Measurements from ENCODE around the gene TXN2. TPM values are rescaled to one million over a fixed set of nuclear protein-coding genes. Genes with fewer than 3 reads are reported as not detected.
"Not testable (repeated sequence)": the region's sequence is repeated elsewhere in the genome, so short reads cannot be mapped to it uniquely, and the experiment has no call there.

TXN2 gene, protein sequence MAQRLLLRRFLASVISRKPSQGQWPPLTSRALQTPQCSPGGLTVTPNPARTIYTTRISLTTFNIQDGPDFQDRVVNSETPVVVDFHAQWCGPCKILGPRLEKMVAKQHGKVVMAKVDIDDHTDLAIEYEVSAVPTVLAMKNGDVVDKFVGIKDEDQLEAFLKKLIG
- total RNA-seq (2014; rRNA removed): 34.4 and 38.9 TPM in 2 replicates
- 129 TPM for polyA plus RNA-seq (2012)

DNA sequence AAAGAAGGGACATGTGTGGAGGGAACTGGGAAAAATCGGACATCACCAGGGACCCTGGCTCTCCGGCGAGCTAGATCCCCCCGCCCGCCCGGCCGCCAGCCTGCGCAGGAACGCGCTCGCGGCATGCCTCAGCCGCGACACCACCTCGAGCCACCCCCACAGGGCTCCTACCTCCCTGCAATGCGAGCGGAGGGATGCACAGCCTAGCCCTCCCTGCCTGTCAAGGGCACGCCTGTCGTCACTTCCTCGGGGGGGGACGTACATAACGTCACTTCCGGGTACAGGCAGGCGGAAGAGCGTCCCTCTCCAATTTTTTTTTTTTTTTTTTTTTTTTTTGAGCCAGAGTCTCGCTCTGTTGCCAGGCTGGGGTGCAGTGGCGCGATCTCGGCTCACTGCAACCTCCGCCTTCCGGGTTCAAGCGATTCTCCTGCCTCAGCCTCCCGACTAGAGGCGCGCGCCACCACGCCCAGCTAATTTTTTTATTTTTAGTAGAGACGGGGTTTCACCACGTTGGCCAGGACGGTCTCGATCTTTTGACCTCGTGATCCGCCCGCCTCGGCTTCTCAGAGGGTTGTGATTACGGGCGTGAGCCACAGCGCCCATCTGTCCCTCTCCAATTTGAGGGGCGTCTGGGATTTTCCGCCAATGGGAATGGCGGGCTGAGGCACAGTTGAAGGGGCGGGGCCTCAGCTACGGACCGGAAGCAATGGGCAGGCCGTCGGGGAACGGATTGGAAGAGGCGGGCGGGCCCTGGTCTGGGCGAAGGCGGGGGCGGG, at the start of gene TXN2:
TSS of gene TXN2 (minus strand) at position 248 of the 776 bp plus-strand sequence. CDS start 803 bp downstream, outside the sequence.
- DNase-seq (ENCODE audit: low read depth): peak; percentile 94

DNA sequence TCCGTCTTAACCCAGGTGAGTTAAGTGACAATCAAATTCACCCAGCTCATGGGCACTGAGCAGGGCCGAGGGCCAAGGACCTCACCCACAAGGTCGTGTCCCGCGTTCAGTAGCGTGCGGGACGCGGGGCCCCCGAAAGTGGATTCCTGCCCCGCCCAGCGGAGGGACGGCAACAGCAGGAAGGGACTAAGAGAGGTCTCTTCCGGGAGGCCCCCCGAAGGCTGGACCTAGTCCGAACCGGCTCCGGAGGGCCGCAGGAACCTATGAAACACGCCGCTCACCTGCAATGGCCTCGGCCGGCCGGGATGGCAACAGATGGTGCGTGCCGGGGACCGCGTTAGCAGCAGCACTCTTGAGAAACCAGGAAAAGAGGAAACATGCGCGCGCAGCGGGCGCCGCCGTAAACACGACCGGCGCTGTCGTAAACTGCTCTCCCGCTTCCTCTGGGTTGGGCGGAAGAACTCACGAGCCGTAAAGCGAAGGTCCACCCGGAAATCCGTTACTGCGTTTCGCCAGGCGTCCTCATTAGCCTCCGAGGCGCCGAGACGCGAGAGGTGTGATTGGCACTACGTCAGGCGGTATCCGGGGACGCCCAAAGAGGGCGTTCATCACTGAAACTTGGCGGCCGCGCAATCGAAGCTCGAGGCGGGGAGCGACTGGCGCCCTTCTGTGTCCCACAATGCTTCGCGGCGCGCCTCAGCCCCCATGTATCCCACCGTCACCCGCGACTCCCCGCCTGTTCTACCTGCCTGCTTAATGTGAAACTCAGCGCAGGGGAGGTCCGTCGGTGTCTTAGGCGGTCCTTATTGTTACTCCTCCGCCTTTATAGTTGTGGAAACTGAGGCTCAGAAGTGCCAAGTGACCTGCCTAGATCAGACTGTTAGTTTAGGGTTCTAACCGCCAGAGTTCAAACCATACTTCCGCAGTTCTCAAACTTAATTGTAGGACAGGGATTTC, 47.6 kb upstream of the TXN2 start, which contains the start of gene EIF3D:
TSS of gene EIF3D (minus strand) at position 372 of the 957 bp plus-strand sequence. CDS start 3,045 bp downstream, outside the sequence.
- DNase-seq (ENCODE audit: low read depth): peak; percentile 100

DNA sequence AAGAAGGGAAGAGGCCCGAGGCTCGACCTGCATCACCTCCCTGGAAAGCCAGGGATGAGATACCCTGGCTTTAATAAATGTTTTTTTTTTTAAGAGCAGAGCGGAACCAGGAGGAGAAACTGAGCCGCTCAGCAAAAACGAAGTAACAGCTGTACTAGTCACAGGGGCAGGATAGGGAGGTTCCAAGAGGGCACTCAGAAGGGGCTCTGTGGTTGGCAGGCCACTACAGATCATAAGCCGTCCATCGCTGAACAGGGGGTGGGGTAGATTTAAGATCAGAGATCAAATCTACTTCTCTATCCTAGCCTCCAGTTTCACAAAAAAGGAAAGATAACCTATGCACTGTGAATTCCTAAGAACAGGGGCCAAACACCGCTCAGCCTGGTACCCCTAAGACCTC, 46.9 kb upstream of the TXN2 start:
- peak; percentile 48 for DNase-seq (ENCODE audit: low read depth)

DNA sequence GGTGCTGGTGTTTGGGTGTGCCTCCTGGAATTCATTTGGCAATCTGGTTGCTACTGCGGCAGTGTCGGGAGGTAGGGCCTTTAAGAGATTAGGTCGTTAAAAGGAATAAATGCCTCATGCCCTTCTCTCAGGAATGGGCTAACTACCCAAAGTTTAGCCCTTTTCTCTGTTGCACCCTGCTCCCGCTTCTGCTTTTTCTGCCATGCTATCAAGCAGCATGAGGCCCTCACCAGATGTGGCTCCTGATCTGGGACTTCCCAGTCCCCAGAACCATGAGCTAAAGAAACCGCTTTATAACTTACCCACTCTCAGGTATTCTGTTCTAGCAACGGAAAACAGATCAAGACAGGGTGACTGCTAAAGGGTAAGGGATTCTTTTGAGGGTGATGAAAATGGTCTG, 41.2 kb upstream of the TXN2 start:
- no peak for DNase-seq (ENCODE audit: low read depth)

DNA sequence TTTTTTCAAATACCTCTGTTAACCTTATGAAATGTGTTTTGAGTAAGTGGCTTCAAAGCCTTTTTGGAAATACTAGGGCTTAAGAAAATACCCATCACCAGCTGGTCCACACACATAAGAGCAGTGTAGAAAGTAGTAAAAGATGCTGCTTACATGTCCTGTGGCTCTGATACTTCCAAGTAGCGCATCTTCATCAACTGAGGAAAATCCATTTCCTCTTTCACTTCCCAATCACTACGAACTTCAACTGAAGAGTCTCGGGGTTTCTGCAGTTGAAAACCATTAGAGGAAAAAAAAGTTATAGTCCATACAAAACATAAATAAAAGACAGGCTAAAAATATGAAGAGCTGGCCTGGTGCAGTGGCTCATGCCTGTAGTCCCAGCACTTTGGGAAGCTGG, 39.0 kb upstream of the TXN2 start:
- no peak for DNase-seq (ENCODE audit: low read depth)

DNA sequence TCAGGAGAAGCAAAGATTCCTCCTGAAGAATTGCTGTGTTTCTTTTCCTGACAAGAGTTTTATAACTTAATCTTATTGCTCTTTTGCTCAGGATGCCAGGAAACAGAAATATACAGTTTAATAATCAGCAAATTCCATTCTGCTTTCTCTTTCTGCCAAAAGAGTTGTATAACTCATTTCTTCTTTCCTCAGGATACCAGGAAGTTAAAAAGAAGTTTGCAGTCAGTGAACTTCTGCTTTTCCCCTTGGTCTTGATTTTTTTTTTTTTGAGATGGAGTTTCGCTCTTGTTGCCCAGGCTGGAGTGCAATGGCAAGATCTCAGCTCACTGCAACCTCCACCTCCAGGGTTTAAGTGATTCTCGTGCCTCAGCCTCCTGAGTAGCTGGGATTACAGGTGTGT, 38.5 kb upstream of the TXN2 start:
- not testable (repeated sequence) for DNase-seq (ENCODE audit: low read depth)

DNA sequence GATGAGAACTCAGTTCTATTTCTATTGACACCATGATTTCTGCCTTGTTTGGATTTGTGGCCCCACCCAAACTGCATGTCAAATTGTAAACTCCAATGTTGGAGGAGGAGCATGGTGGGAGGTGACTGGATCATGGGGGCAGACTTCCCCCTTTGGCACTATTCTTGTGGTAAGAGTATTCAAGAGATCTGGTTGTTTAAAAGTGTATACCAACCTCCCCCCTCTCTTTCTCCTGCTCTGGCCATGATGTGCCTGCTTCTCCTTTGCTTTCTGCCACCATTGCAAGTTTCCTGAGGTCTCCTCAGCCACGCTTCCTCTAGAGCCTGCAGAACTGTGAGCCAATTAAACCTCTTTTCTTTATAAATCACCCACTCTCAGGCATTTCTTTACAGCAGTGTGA, 33.3 kb upstream of the TXN2 start:
- DNase-seq (ENCODE audit: low read depth): no peak

DNA sequence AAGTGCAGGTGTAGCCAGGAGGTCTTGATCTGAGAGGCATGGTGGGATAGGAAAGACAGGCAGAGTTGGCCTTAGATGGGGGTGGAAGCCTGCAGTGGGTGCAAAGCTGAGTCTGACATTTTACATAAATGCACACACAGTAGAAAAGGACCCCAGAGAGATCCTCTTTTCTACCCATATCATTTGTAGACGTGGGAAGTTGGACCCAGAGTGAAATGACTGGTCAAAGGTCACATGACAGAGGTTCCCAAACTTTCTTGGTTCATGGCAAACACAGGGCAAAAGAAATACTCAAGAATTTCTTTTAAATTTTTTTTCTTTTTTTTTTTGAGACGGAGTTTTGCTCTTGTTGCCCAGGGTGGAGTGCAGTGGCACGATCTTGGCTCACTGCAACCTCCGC, 31.6 kb upstream of the TXN2 start:
- no peak for DNase-seq (ENCODE audit: low read depth)

DNA sequence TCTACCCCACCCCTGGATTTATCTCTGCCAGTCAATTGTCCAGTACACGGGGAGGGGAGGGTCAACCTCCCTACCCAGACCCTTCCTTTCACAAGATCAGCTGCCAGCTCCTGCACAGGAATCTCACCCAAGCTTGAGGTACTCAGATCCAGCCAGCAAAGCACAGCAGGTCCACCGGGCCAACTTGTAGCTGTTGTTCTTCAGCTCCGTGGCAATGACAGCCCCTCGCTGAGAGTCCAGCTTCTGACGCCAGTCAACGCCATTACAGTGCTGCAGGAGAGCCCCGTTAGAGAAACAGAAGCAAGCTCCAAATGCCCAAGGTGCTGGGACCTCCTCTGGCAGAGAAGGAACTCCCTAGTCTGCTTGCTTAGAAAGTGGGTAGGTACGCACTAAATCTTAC, 30.9 kb upstream of the TXN2 start:
- DNase-seq (ENCODE audit: low read depth): no peak

DNA sequence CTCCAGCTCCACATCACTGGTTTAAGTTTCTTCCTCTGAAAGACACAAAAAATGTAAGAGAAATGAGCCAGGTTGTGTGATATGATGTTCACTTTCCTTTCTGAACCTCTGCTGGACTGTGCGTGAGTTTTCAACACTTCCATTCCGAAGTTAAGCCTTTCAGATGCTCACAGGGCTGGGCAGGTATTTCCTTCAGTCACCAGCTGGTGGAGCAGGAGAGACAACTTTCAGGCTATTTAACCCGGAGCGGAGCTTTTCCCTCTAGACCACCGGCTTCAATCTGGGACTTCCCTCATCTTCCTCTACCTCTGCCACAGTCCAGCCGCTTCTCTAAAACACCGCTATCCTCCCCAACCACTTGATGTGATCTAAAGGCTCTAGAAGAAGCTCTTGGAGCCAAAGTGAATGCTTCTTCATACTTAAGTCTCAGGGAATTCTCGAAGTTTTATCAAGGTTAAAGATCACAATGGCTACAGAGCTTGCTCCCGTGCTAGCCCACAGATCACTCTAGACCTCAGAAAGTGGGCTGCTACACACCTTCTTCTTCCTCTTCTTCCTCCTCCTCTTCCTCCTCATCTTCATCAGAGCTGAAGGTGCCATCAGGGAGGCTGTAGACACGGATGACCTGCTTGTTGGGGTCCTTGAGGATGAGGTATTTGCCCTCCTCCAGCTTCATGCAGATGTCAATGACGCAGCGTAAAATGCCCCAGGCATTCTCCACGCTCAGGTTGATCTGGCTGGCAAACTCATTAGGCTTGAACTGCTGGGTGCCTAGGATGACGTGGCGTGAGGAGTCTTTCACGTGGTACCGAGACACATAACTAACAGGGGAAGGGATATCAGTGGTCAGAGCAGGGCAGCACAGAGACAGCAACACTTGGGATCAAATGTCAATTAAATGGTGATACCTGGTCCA, 29.8 kb upstream of the TXN2 start:
- DNase-seq (ENCODE audit: low read depth): peak; percentile 48

DNA sequence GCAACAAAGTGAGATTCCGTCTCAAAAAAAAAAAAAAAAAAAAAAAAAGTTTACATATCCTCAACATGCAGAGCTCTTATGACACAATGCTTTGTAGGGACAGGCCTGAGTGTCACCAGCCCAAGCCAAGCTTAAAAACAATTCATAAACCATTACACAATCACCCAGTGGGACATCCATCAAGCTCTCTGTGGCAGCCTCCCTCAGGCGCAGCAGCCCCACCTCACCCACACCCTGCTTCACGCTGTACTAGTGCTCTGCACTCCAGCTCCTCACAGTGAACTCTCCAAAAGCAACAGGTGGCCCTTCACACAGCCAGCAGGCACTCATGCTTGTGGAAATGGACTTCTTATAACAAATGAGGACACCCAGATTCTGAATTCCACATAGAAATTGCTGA, 28.9 kb upstream of the TXN2 start:
- no peak for DNase-seq (ENCODE audit: low read depth)

DNA sequence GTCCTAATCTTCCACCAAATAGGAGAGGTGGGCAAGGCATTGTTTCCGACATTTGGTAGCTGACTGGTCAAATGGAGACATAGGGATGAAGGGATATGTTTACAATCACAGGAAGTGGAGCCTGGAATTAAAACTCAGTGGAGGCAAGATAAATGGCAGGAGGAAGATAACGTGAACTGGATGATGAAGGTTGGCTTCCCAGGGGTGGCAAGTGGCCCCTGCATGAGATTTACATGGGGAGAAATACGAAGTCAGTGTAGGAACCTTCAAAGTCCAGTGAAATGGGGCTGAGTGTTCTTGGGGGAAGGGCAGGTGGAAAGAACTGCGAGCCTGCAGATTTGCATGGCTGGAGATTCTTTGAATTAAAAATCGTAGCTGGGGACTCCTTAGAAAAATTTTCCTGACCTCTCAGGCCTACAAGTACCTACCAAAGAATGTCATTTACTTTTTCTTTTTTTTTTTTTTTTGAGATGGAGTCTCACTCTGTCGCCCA, 26.1 kb upstream of the TXN2 start:
- no peak for DNase-seq (ENCODE audit: low read depth)

DNA sequence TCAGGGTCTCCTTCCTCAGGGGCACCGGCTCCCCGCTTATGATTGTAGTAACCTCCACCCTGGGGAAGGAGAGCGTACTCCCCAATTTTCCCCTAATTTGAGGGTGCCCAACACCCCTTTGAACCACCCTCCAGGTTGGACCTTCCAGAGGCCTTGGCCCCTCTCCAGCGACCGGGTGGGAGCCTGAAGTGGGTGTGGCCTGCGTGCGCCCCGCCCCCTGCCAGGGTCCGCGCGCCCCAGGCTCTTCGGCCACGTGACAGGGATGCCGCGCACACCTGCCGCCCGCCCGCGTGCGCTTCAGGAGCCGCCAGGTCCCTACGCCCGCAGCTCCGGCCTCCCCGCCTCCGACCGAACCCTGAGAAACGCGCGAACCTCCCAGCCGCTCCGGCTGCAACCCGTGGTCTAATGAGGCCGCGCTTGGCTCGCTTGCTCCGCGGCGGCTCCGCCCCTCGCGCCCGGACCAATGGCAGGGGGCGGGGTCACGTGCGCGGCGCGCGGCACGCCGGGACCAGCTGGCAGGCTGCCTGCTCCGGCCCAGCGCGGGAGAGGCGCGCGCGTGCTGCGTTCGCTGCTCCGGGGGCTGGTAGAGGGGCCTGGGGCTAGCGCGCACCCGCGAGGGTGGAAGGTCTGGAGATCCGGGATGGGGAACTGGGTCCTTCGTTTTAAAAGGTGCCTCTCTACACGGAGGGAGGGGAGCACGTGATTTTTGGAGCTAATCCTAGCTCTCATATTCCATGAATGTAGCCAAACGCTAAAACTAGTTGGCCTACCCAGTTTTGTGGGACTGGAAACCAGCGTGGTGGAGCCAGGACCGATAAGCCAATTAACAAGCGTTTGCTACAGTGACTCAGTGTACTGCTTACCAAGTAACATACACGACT, 25.4 kb upstream of the TXN2 start, which contains the start of gene FOXRED2:
TSS of gene FOXRED2 (minus strand) at position 404 of the 881 bp plus-strand sequence. CDS start 618 bp downstream, outside the sequence.
- DNase-seq (ENCODE audit: low read depth): peak; percentile 72

DNA sequence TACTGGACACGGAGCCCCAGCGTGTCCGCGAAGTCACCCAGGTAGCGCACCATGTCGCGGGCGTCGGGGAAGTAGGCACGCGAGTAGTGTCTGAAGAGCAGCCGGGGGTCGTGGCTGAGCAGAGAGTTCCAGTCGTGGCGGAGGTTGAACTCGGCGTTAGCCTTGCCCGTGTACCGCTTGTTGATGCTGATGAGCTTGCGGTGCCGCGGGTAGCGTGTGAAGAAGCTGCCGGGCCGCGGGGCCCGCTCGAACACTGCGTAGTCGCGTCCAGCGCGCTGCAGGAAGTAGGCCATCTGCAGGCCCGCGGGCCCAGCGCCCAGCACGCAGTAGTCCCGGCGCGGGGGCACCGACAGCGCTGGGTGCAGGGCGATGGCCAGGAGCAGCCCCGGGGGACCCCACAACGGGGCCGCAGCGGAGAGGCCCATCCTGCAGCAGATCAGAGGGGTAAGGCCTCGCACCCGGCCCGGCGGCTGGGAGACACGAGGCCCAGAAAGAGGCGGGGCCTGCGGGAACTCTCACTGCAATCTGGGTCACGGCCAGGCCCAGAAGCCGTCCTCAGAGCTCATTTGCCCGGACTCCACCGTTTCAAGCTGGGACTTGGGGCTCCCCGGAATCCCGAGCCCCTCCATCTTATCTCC, 24.7 kb upstream of the TXN2 start:
- no peak for DNase-seq (ENCODE audit: low read depth)

DNA sequence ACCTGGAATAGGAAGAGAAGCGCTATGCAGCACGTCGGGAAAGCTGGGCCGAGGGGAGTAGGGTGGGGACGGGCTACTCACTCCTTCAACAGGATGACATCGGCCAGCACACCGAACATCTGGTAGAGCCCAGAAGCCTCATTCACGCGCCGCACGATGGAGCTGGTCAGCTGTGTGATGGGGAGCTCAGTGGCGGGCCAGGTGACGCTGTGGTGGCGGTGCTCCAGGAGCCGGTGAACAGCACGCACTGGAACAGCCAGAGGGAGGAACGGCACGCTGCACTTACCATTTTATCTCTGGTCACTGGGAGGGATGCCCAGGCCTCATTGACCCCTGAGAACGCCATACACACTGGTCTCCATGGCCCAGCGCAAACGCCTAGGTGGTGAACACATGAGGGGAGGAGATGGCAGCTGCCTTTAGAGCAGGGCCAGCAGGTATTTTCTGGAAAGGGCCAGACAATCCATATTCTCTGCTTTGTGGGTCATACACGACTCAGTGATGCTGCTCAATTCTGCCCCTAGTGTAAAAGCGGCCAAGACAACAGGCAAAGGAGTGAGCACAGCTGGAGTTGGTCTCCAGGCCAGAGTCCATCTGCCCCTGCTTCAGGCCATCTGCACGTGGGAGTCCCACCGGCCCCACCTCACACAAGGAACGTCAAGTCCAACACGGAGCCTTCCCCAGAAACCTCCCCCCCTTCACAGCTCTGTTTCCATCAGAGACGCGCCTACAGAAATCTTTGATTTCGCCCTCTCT, 16.6 kb upstream of the TXN2 start:
- no peak for DNase-seq (ENCODE audit: low read depth)

DNA sequence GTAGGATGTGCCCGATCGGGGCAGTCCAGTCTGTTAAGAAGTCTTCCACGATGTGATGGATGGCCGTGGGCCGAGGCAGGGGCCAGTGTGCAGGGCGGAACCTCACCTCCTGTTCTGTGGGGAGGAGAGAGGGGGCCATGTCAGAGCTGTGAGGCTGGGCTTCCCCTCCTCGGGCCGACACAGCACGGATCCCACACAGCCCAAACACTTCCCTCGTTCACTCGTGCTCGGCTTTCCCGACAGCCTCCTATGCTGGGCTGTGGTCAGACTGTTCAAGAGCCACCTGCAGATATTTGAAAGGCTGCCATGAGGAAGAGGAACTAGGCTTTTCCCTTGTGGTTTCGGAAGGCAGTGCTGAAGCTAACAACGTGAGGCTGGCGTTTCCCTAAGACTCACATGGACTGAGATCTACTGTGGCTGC, 12.3 kb upstream of the TXN2 start:
- no peak for DNase-seq (ENCODE audit: low read depth)

DNA sequence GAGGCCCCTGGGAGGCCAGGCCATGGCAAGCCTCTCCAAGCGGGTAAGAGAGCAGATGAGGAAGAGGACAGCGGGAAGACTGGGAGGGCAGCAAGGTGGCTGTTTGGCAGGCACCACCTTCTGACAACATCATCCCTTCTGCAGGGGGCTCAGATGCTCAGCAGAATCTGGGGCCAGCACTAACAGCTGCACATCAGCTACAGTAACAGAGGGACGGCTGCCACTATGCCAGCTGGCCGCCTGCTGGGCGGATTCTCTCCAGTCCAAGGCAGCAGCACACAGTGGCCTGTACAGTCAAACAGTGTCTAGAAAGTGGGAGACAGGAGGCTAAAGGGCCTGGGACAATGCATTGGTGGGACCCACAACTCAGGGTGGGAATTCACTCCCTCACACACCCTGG, 10.7 kb upstream of the TXN2 start:
- no peak for DNase-seq (ENCODE audit: low read depth)

DNA sequence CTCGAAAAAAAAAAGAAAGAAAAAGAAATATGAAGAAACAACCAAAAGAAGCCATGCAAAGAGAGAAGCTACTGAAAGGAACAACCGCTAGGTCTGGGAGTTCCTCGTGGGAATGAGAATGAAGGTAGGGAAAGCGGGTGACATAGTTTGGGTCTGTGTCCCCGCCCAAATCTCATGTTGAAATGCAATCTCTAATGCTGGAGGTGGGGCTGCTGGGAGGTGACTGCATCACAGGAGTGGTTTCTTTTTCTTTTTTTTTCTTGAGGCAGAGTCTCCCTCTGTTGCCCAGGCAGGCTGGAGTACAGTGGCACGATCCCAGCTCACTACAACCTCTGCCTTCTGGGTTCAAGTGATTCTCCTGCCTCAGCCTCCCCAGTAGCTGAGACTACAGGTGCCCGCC, 9.7 kb upstream of the TXN2 start:
- DNase-seq (ENCODE audit: low read depth): no peak

Data from LHCN-M2 (cell line).